AG09319 (cell line): ENCODE results near the gene TDRKH.

Experiments used
- DNase-seq: peaks from one replicate; pipeline ENCODE4 v3.0.0-alpha.2; 2010; ENCODE audit warnings: low read depth; ENCODE audit errors: extremely low read depth
- CTCF ChIP-seq: IDR thresholded peaks from 2 replicates; pipeline ENCODE4 v1.5.1; 2011; ENCODE audit warnings: low read depth, mild to moderate bottlenecking, inconsistent platforms, low read length, moderate library complexity

The TDRKH gene

DNA sequence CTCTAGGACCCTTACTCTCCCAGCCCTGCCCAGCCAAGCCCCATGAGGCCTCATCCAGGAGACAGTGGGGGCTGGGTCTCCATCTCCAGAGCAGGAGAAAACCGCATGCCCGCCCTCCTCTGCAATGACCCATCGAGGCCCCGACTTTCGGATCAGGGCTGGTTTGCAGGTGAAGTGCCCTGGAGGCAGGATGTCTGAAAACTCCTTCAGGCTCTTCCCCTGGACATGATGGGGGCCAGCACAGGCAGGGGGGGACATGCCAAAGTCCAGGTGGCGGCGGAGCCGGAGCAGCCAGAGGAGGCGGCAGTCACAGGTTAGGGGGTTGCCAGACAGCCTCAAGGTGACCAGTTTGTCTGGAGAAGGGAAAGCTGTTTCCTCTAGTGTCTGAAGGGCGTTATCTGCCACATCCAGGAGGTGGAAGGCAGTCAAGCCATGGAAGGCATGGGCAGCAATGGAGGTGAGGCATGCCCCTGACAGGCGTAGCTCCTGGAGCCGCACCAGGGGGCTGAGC, 11.1 kb upstream of the TDRKH start:
- no peak for TF ChIP-seq CTCF
- DNase-seq, result no peak

- TF ChIP-seq CTCF, result no peak
- no peak for DNase-seq
These were observed 10.5 kb upstream of the TDRKH start for GRCh38 chr1:151800830-151801229.

DNA sequence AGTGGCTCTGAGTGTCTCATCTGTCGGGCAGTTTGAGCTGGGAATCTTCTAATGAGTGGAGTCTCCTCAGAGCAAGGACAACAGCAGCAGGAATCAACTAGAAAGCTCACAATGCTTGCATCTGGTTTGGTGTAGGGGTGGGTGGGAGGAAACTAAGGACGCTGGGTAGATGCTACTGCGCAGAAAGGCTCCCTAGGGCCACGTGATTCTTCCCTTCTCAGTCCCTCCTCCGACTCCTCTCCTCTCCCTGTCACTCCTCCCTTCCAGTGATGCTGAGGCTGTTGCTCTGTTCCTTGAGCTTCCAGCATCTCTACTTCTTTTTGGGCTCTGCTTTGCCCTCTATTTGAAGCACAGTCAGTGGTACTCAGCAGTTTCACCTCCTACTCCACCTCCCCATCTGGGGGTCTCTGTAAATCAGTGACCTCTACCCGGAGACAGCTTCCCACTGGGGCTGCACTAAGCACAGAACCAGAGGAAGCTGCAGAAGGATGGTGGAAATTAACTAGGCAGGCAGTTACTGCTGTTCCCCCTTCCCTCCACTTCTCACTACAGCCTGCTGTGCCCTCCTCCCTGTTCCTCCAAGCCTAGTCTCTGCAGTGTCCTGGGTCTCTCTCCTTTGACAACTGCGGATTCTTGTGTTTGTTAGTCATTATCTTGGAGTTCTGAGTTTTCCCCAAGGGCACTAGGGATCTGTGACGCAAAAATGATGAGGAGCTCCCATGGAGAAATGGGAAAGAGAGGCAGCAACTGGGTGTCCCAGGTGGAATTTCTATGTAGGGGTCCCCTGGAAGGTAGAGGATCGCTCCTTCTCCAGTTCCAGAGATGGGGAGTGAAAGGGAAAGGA, 9.1 kb upstream of the TDRKH start:
- DNase-seq, result no peak
- no peak for TF ChIP-seq CTCF

GRCh38 chr1:151798571-151798970, 8.3 kb upstream of the TDRKH start:
- no peak for DNase-seq
- no peak for TF ChIP-seq CTCF

DNA sequence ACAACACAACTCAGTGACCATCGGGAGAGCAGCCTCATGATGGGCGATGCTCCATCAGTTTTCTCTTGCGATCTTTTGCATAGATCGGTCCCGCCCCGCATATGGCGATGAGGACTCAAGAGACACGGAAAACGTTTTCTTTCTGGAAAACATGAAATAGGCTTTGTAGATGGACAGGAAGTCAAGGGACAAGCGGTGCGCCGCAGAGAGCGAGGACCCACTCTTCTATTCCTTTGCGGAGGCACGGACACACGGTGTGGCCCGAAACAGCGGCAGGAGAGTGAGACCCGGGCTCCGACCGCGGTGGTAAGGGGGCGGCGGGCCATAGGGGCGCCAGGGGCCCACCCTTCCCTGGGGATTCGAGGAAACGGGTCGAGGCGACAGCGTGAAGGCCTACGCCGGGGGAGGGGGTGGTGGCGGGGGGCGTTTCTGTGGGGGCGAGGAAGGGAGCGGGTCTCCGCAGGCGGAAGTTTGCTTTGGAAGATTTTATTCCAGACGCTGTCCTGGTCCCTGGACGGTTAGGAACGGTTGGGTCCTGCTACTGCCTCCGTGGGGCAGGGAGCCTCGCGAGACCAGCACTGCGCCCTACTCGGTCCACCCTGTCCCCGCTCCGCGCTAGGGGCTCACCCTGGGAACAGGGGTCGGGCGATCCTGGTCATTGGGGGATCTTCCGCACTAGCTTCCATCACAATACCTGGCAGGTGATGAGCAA, 796 bp upstream of the TDRKH start:
- DNase-seq, result no peak
- no peak for TF ChIP-seq CTCF

GRCh38 chr1:151787689-151788088, 2.6 kb downstream of the TDRKH start:
- TF ChIP-seq CTCF, result no peak
- no peak for DNase-seq

DNA sequence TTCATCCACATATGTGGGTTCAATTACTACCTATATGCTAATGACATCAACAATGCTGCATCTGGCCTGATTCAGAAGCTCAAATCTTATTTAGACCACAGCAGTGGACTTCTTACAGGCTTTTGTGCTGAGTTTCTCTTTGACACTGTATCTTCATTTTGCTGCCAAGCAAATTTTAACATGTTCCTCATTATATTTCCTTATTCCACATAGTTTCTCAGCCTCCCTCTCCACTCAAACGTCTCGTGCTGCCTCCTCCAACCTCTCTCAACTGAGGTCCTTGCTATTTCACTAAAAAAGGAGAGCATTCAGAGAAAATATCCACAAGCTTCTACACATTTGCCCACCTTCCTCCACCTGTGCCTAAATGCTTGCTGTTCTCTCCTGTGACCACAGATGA, 6.5 kb downstream of the TDRKH start:
- TF ChIP-seq CTCF, result no peak
- no peak for DNase-seq
